OCI-LY3 (cell line): ENCODE results near the gene ELOVL1.

Source experiments
- H2AFZ ChIP-seq: fragments of 200-600, 300-600 bp; shearing (Covaris generic); 2 replicates; pipeline ENCODE4 v1.6.0; 2014; ENCODE audit warnings: antibody characterized with exemption, low read depth, low read length
- H3K27ac ChIP-seq: fragments of 200-600, 300-600 bp; sonication (generic); 2 replicates; pipeline ENCODE4 v1.5.1; 2014; ENCODE audit warnings: mild to moderate bottlenecking, low read length, moderate library complexity, mixed read lengths
- H3K27me3 ChIP-seq: fragments of 200-600, 300-600 bp; sonication (generic); 2 replicates; pipeline ENCODE4 v1.6.1; 2014; ENCODE audit warnings: low read depth, low read length, mixed read lengths
- H3K36me3 ChIP-seq: fragments of 200-600, 300-600 bp; sonication (generic); replicated peaks from 2 replicates; pipeline ENCODE3; 2014; ENCODE audit warnings: low read depth, low read length, mixed read lengths
- H3K4me1 ChIP-seq: fragments of 300-600, 200-600 bp; sonication (generic); 2 replicates; pipeline ENCODE4 v1.6.1; 2014; ENCODE audit warnings: low read length, mixed read lengths
- H3K4me2 ChIP-seq: fragments of 200-600, 300-600 bp; sonication (generic); 2 replicates; pipeline ENCODE4 v1.6.1; 2014; ENCODE audit warnings: low read length, mixed read lengths
- H3K4me3 ChIP-seq: fragments of 300-600, 200-600 bp; sonication (generic); 2 replicates; pipeline ENCODE4 v1.5.1; 2014; ENCODE audit warnings: antibody characterized with exemption, mild to moderate bottlenecking, low read length, moderate library complexity
- H3K79me2 ChIP-seq: fragments of 300-600, 200-600 bp; shearing (Covaris generic); 2 replicates; pipeline ENCODE4 v1.6.1; 2014; ENCODE audit warnings: mild to moderate bottlenecking, low read length, mixed read lengths
- H3K9ac ChIP-seq: fragments of 300-600, 200-600 bp; shearing (Covaris generic); 2 replicates; pipeline ENCODE4 v1.6.0; 2014; ENCODE audit warnings: mild to moderate bottlenecking, low read length, moderate library complexity
- H3K9me3 ChIP-seq: fragments of 200-600, 300-600 bp; shearing (Covaris generic); 2 replicates; pipeline ENCODE4 v1.6.1; 2014; ENCODE audit warnings: low read length, mixed read lengths; ENCODE audit not compliant: insufficient read depth
- H4K20me1 ChIP-seq: fragments of 200-600, 300-600 bp; sonication (generic); 2 replicates; pipeline ENCODE4 v1.6.1; 2016; ENCODE audit warnings: low read length, mixed read lengths; ENCODE audit not compliant: insufficient read depth
- EZH2phosphoT487 ChIP-seq: fragments of 200-600 bp; shearing (Covaris generic); IDR thresholded peaks from 2 replicates; pipeline ENCODE4 v1.6.1; 2018; ENCODE audit warnings: antibody characterized with exemption, mixed run types, low read depth
- TF ChIP-seq, protein P1 (sequence below): fragments of 200-600, 300-600 bp; sonication (generic); IDR thresholded peaks from 2 replicates; pipeline ENCODE4 v1.5.1; 2014; ENCODE audit warnings: antibody characterized with exemption, low read length, low read depth

The ELOVL1 gene

DNA sequence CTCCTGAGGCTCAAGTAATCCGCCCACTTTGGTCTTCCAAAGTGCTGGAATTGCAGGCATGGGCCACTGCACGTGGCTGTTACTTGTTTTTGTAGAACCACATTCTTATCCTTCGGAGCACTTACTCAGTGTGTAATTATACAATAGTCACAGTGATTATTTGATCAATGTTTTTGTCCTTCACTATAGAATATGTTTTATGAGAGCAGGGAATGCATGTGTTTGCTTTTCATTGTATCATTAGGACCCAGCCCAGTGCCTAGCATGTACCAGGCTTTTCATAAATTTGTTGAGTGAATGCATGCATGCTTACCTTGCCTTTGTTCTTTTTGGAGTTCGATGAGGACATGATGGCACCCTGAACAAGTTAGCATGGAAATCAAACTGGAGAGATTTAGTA, 27.7 kb upstream of the ELOVL1 start:
- Histone ChIP-seq H3K27ac (no peak overlapping the region), H3K9me3 (no peaks in the 10 kb centered on the region), H3K9ac (no peak overlapping the region), H3K4me1 (peaks cover 5% of the 10 kb centered on the region), H3K4me2 (no peak overlapping the region), H2AFZ (no peak overlapping the region), H3K36me3 (no peaks in the 10 kb centered on the region), H4K20me1 (no peaks in the 10 kb centered on the region), H3K27me3 (no peaks in the 10 kb centered on the region), H3K4me3 (no peak overlapping the region), H3K79me2 (peaks cover 9% of the 10 kb centered on the region)
- TF ChIP-seq, protein P1, sequence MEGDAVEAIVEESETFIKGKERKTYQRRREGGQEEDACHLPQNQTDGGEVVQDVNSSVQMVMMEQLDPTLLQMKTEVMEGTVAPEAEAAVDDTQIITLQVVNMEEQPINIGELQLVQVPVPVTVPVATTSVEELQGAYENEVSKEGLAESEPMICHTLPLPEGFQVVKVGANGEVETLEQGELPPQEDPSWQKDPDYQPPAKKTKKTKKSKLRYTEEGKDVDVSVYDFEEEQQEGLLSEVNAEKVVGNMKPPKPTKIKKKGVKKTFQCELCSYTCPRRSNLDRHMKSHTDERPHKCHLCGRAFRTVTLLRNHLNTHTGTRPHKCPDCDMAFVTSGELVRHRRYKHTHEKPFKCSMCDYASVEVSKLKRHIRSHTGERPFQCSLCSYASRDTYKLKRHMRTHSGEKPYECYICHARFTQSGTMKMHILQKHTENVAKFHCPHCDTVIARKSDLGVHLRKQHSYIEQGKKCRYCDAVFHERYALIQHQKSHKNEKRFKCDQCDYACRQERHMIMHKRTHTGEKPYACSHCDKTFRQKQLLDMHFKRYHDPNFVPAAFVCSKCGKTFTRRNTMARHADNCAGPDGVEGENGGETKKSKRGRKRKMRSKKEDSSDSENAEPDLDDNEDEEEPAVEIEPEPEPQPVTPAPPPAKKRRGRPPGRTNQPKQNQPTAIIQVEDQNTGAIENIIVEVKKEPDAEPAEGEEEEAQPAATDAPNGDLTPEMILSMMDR, result no peak
- no peak for TF ChIP-seq EZH2phosphoT487

DNA sequence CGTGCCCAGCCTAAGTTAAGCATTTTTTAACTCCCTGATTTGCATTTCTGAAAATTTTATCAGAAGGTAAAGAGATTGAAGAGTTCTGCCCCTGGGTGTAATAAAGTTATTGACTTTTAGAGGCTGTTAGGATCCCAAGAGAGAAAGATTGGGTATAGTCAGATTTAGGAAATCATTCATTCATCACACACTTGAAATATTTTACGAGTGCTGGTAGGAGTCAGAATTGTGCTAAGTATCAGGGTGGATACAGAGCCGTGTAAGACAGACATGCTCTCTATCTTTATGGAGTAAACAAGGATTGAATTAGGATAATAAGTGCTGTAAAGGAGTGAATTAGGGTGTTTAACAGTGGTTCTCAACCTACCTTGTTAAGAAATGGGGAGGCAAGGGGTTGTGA, 24.9 kb upstream of the ELOVL1 start:
- H3K4me2 ChIP-seq, result no peak overlapping the region
- H2AFZ ChIP-seq, result no peak overlapping the region
- no peak overlapping the region for H3K4me3 ChIP-seq
- no peaks in the 10 kb centered on the region for H3K9me3 ChIP-seq
- TF ChIP-seq EZH2phosphoT487, result no peak
- H3K36me3 ChIP-seq, result no peaks in the 10 kb centered on the region
- H3K4me1 ChIP-seq, result peaks cover 11% of the 10 kb centered on the region
- no peak overlapping the region for H3K27ac ChIP-seq
- H3K79me2 ChIP-seq, result peaks cover 34% of the 10 kb centered on the region
- no peaks in the 10 kb centered on the region for H4K20me1 ChIP-seq
- no peak overlapping the region for H3K9ac ChIP-seq
- no peaks in the 10 kb centered on the region for H3K27me3 ChIP-seq

DNA sequence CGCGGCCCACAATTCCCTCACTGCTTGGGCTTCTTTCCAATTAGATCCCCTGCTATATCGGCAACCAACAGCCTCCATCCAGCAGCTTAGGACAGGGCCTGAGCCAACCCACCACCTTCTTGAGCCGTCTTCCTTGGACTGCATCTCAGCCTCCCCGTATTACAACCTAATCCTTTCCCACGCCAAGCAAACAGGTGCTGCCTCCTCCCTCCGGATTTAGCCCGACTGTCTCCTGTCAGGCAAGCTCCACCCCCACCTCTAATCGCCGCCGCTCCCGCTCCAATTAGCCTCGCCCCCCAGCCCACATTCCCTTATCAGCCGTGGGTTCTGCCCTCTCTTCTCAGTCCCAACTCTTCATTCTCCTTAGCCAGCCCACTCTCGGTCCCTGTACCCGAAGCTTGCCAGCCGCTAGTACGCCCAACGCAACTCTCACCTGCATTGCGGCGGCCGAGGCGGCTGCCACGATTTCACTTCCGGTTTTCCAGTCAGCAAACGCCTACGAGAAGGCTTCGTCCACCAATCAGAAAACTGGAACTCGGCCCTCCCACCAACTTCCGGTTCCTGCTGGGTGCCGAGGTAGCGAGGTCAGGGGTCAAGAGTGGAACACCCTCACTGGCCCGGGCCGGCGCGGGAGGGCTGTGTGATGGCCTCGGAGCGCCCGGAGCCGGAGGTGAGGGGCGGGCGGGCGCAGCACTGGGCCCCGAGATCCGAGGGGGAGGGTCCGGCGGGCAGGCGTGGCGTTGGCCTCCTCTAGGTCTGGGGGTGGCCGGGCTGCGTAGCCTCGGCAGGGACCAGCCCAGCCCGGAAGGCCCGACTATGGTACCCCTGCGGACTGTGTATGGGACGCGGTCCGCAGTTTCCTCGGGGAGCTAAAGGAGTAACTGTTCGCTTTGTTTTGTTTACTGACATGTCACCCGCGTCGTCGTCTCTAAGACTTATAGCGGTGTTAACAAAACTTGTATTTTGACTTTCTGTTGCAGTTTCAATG, 21.8 kb upstream of the ELOVL1 start, which contains the start of the genes MED8 and SZT2:
Gene MED8, minus strand, starts transcription at position 475 of the 988 bp plus-strand sequence. Its CDS starts 36 bp downstream, at position 439.
Gene SZT2, plus strand, starts transcription at position 574 of the 988 bp plus-strand sequence. Its CDS starts 70 bp downstream, at position 644.
- peak within 1 kb of the TSS; percentile 49 for H3K27ac ChIP-seq
- H3K4me1 ChIP-seq, result peaks cover 11% of the 10 kb centered on the region
- peak within 1 kb of the TSS; percentile 98 for H3K4me2 ChIP-seq
- H4K20me1 ChIP-seq, result no peaks in the 10 kb centered on the region
- no peaks in the 10 kb centered on the region for H3K27me3 ChIP-seq
- no peak for TF ChIP-seq EZH2phosphoT487
- TF ChIP-seq, protein P1, result no peak
- H3K79me2 ChIP-seq, result peaks cover 34% of the 10 kb centered on the region
- H3K36me3 ChIP-seq, result peaks cover 19% of the 10 kb centered on the region
- peak within 1 kb of the TSS; percentile 56; the same call in 1 of the 2 replicates for H2AFZ ChIP-seq
- H3K9me3 ChIP-seq, result no peaks in the 10 kb centered on the region
- peak within 1 kb of the TSS; percentile 89 for H3K9ac ChIP-seq
- peak within 1 kb of the TSS; percentile 100 for H3K4me3 ChIP-seq

DNA sequence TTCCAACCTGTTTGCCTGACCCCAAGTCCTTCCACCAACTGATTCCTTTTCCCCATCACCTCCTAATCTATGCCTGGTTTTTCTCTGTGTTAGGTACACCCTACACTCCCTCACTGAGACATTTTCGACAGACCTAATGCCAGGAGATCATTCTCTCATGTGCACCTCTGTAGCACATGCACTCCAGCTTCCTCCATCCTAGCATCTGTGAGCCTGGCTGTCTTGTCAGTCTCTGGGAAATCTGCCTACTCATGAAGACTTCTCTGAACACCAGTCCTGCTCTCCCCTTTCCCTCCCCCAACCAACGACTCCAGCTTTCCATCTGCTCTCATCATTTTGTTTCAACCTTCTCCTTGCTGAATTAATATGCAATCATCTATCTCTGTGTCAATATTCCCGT, 20.8 kb upstream of the ELOVL1 start:
- peak overlapping the region; percentile 89 for H3K9ac ChIP-seq
- H3K9me3 ChIP-seq, result no peaks in the 10 kb centered on the region
- H3K27me3 ChIP-seq, result no peaks in the 10 kb centered on the region
- H3K36me3 ChIP-seq, result peaks cover 20% of the 10 kb centered on the region
- no peak for TF ChIP-seq EZH2phosphoT487
- TF ChIP-seq, protein P1, result no peak
- H3K79me2 ChIP-seq, result peaks cover 34% of the 10 kb centered on the region
- no peak overlapping the region for H2AFZ ChIP-seq
- peak overlapping the region; percentile 100 for H3K4me3 ChIP-seq
- H3K4me1 ChIP-seq, result peaks cover 11% of the 10 kb centered on the region
- no peaks in the 10 kb centered on the region for H4K20me1 ChIP-seq
- H3K27ac ChIP-seq, result no peak overlapping the region
- peak overlapping the region; percentile 97 for H3K4me2 ChIP-seq
